Measurements from ENCODE around the gene MSRB2.

DNA sequence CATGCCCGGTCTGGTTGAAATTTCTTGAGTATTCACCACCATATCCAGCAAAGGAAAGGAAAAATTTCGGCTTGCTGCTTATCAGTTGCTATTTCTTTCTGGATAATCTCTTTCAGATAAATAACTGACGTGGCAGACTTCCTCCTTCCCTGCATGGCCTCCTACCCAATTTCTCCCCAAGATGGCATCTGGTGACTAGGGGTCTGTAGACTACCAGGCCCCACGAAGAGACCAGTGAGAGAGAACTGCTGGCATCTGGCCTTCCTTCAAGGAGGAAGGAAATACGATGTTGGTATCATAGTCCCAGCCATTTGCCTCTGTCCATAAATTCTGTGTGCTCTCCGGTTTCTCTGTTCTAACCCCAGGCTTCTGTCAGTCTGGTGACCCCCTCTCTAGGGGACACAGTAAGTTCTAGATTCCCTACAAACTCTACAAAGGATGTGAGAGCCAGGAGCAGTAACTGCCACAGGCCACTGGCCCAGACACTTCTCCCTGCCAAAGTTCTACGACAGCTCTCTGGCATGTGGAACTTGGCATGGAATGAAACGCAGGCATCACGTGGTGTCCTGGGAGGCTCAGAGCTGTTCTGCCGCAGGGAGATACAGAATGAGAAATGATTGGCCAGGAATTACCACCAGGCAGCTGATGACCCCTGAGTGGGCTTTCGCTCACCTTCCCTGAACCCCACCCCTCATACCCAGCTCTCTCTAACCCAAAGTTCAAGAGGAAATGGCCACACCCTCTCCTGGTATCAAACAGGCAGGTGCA lies 30.0 kb upstream of the MSRB2 start:
- TF ChIP-seq, protein P1, sequence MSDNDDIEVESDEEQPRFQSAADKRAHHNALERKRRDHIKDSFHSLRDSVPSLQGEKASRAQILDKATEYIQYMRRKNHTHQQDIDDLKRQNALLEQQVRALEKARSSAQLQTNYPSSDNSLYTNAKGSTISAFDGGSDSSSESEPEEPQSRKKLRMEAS (CRISPR knock-in tag; IDR thresholded peaks at IDR 0.05), result no peak
- TF ChIP-seq NFE2L1 (CRISPR knock-in tag; IDR thresholded peaks at IDR 0.05) (no peak), CBFB (CRISPR knock-in tag; IDR thresholded peaks at IDR 0.05; ENCODE audit: low read depth) (no peak)
- TF ChIP-seq, protein P2, sequence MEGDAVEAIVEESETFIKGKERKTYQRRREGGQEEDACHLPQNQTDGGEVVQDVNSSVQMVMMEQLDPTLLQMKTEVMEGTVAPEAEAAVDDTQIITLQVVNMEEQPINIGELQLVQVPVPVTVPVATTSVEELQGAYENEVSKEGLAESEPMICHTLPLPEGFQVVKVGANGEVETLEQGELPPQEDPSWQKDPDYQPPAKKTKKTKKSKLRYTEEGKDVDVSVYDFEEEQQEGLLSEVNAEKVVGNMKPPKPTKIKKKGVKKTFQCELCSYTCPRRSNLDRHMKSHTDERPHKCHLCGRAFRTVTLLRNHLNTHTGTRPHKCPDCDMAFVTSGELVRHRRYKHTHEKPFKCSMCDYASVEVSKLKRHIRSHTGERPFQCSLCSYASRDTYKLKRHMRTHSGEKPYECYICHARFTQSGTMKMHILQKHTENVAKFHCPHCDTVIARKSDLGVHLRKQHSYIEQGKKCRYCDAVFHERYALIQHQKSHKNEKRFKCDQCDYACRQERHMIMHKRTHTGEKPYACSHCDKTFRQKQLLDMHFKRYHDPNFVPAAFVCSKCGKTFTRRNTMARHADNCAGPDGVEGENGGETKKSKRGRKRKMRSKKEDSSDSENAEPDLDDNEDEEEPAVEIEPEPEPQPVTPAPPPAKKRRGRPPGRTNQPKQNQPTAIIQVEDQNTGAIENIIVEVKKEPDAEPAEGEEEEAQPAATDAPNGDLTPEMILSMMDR (IDR thresholded peaks at IDR 0.05), result no peak

Data from WTC11 (cell line).